Progenitor cell of endocrine pancreas (in vitro differentiated cells): ENCODE results near the gene ANHX. TPM values are rescaled to one million over a fixed set of nuclear protein-coding genes. Genes with fewer than 3 reads are reported as not detected.

Experiments used
- DNase-seq: peaks from one replicate; pipeline ENCODE4 v3.0.0; 2021; ENCODE audit warnings: low spot score; ENCODE audit not compliant: unreplicated experiment
- H3K27ac Mint-ChIP-seq: 2 replicates; pipeline ENCODE4 v1.8.0; 2021; ENCODE audit warnings: mild to moderate bottlenecking, moderate library complexity, mixed read lengths
- H3K27me3 Mint-ChIP-seq: 2 replicates; pipeline ENCODE4 v1.8.0; 2021; ENCODE audit warnings: mixed read lengths
- H3K36me3 Mint-ChIP-seq: 2 replicates; pipeline ENCODE4 v1.8.0; 2022; ENCODE audit warnings: mixed read lengths; ENCODE audit not compliant: insufficient read depth
- H3K4me1 Mint-ChIP-seq: 2 replicates; pipeline ENCODE4 v1.8.0; 2021; ENCODE audit warnings: low read depth, mixed read lengths
- H3K4me3 Mint-ChIP-seq: 2 replicates; pipeline ENCODE4 v1.8.0; 2021; ENCODE audit warnings: low read depth, mild to moderate bottlenecking, moderate library complexity, mixed read lengths
- H3K9me3 Mint-ChIP-seq: 2 replicates; pipeline ENCODE4 v1.8.0; 2021; ENCODE audit warnings: low read depth, mixed read lengths
- total RNA-seq: library from RNA; stranded (reverse); gene quantifications from 2 replicates; pipeline ENCODE4 v1.2.1, GENCODE V29; 2021
- TF ChIP-seq, protein P1 (sequence below): fragments of 200-600 bp; sonication (generic); IDR thresholded peaks from one replicate; pipeline ENCODE4 v1.5.0; 2021; ENCODE audit warnings: antibody characterized with exemption, mild to moderate bottlenecking; ENCODE audit not compliant: unreplicated experiment

ANHX gene
- total RNA-seq, 1 donor from 2014 or later, result not detected

DNA sequence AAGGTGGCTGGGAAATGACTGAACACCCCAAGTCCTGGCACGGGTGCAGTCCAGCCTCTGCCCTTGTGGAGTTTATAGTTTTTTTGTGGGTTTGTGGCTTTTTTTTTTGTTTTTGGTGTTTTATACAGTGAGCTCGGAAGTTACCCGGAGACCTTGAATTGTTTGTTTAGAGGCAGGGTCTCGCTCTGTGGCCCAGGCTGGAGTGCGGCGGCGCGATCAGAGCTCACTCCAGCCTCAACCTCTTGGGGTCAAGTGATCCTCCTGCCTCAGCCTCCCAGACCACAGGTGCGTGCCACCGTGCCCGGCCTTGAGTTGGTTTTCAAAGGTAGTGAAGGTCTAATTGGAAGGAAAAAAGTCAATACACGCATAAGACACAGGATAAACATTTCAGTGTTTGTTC is 879 bp upstream of the ANHX start:
- Mint-ChIP-seq H3K4me1 (no peaks in the 10 kb centered on the region), H3K27me3 (no peaks in the 10 kb centered on the region), H3K4me3 (no peak overlapping the region), H3K27ac (no peak overlapping the region), H3K36me3 (peaks cover 9% of the 10 kb centered on the region), H3K9me3 (peaks cover 43% of the 10 kb centered on the region)
- TF ChIP-seq, protein P1, sequence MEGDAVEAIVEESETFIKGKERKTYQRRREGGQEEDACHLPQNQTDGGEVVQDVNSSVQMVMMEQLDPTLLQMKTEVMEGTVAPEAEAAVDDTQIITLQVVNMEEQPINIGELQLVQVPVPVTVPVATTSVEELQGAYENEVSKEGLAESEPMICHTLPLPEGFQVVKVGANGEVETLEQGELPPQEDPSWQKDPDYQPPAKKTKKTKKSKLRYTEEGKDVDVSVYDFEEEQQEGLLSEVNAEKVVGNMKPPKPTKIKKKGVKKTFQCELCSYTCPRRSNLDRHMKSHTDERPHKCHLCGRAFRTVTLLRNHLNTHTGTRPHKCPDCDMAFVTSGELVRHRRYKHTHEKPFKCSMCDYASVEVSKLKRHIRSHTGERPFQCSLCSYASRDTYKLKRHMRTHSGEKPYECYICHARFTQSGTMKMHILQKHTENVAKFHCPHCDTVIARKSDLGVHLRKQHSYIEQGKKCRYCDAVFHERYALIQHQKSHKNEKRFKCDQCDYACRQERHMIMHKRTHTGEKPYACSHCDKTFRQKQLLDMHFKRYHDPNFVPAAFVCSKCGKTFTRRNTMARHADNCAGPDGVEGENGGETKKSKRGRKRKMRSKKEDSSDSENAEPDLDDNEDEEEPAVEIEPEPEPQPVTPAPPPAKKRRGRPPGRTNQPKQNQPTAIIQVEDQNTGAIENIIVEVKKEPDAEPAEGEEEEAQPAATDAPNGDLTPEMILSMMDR, result no peak
- no peak for DNase-seq

DNA sequence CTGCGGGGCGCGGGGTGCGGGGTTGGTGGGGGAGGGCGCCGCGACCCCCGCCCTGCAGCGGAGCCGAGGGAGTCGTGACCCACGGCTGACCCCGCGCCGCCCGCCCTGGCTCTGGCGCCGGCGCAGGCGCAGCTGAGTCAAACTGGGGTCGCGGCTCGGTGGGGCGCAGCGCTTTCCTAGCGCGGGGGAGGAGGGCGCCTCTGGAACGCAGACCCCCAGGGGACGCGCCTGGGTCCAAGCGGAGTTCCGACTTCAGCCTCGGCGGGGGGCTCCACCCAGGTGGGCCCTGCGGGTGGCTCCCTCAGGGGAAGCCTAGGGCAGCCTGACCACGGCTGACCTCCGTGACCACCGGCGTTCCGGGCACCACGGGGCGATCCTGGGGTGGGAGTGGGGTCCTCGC is 467 bp upstream of the ANHX start:
- Mint-ChIP-seq H3K36me3 (peaks cover 9% of the 10 kb centered on the region), H3K27ac (no peak overlapping the region), H3K9me3 (peaks cover 42% of the 10 kb centered on the region), H3K27me3 (no peaks in the 10 kb centered on the region), H3K4me1 (no peaks in the 10 kb centered on the region), H3K4me3 (no peak overlapping the region)
- TF ChIP-seq, protein P1, result no peak
- no peak for DNase-seq

DNA sequence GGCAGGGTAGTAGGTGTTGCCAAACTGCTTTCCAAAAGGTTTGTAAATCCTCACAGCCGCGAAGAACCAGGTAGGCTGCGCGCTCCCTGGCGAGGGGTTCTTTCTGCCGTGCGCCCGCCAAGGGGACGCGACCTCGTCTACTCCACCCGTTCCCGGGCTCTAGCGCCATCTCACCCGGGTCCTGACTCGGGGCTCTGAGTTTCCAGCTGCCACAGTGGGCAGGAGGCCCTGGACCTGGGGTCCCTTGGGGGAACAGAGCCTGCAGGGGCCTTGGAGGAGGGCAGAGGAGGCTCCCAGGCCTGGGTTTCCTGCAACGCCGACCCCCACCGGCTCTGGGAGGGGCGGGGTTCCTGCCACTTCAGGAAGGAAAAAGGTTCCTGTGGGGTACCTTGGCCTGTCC is 706 bp downstream of the ANHX start:
- peaks cover 41% of the 10 kb centered on the region for H3K9me3 Mint-ChIP-seq
- TF ChIP-seq, protein P1, result no peak
- no peak for DNase-seq
- peaks cover 9% of the 10 kb centered on the region for H3K36me3 Mint-ChIP-seq
- no peaks in the 10 kb centered on the region for H3K4me1 Mint-ChIP-seq
- H3K4me3 Mint-ChIP-seq, result no peak overlapping the region
- no peaks in the 10 kb centered on the region for H3K27me3 Mint-ChIP-seq
- no peak overlapping the region for H3K27ac Mint-ChIP-seq

DNA sequence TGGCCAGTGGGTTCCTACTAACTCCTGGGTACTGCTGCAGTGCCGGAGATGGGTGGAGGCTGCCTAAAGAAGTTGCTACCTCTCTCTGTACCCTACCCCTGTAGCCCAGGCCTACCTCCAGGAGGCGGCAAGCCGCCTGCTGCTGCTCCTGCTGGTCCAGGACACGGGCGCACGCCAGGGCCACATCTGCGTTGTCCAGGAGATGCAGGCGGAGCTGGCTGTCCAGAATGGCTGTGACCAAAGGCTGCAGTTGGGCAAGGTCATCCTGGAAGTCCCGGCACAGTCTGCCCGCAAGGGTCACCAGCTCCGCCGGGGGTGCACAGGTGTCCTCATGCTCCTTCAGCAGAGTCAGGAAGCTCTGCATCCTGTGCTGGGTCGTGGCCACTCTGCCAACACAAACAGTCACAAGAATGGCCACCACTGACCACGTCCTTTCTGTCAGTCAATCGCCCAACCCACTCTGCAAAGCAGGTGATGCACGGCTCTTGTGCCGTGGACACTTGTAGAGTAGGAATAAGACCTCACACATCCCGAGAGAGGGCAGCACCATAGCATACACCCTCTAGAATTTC is 1.6 kb downstream of the ANHX start:
- H3K4me1 Mint-ChIP-seq, result no peaks in the 10 kb centered on the region
- H3K4me3 Mint-ChIP-seq, result no peak overlapping the region
- H3K9me3 Mint-ChIP-seq, result peaks cover 42% of the 10 kb centered on the region
- DNase-seq, result no peak
- no peak overlapping the region for H3K27ac Mint-ChIP-seq
- TF ChIP-seq, protein P1, result no peak
- no peaks in the 10 kb centered on the region for H3K27me3 Mint-ChIP-seq
- H3K36me3 Mint-ChIP-seq, result peaks cover 10% of the 10 kb centered on the region

DNA sequence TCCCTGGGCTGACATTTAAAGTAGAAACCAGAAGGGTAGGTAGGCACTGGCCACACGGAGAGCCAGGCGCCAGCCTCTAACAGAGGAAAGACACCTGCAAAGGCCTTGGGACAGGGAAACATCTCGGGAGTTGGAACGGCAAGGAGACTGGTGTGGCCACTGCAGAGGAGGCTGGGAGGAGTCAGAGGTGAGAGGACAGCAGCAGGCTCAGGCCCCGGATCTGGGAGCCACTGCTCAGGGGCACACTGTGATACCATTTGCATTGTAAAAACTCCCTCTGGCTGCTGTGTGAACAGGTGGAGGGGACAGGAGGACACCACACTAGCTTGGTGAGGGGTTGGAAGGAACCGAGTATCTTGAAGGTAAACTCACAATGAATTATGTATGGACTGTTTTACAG is 2.7 kb downstream of the ANHX start:
- DNase-seq, result no peak
- H3K4me1 Mint-ChIP-seq, result no peaks in the 10 kb centered on the region
- peaks cover 10% of the 10 kb centered on the region for H3K36me3 Mint-ChIP-seq
- H3K9me3 Mint-ChIP-seq, result peaks cover 52% of the 10 kb centered on the region
- no peaks in the 10 kb centered on the region for H3K27me3 Mint-ChIP-seq
- H3K4me3 Mint-ChIP-seq, result no peak overlapping the region
- TF ChIP-seq, protein P1, result no peak
- no peak overlapping the region for H3K27ac Mint-ChIP-seq
